ENCODE data around the gene PAK6.

Gene PAK6

GRCh38 chr15:40323239-40323952 is 84.5 kb downstream of the PAK6 start, which contains the start of gene INAFM2:
Gene INAFM2, plus strand, starts transcription at chr15:40323692. Its CDS starts 364 bp downstream, at chr15:40324056.
- H3K4me3 Mint-ChIP-seq = peak within 1 kb of the TSS; percentile 81 to 90 (median 89)
- H3K27me3 Mint-ChIP-seq (ENCODE audit: low read depth) = peaks cover 31% of the 10 kb centered on the region
- peak; percentile 68 to 82 (median 73) for TF ChIP-seq CTCF (IDR thresholded peaks at IDR 0.05; ENCODE audit: unreplicated experiment in 3 of 3)
- peaks cover 5% of the 10 kb centered on the region for H3K36me3 Mint-ChIP-seq (ENCODE audit: low read depth)
- H3K27ac Mint-ChIP-seq = peak within 1 kb of the TSS in 2 of 3 experiments; percentile 20 to 55
- H3K4me1 Mint-ChIP-seq = peaks cover 53% of the 10 kb centered on the region
- no peaks in the 10 kb centered on the region for H3K9me3 Mint-ChIP-seq

DNA sequence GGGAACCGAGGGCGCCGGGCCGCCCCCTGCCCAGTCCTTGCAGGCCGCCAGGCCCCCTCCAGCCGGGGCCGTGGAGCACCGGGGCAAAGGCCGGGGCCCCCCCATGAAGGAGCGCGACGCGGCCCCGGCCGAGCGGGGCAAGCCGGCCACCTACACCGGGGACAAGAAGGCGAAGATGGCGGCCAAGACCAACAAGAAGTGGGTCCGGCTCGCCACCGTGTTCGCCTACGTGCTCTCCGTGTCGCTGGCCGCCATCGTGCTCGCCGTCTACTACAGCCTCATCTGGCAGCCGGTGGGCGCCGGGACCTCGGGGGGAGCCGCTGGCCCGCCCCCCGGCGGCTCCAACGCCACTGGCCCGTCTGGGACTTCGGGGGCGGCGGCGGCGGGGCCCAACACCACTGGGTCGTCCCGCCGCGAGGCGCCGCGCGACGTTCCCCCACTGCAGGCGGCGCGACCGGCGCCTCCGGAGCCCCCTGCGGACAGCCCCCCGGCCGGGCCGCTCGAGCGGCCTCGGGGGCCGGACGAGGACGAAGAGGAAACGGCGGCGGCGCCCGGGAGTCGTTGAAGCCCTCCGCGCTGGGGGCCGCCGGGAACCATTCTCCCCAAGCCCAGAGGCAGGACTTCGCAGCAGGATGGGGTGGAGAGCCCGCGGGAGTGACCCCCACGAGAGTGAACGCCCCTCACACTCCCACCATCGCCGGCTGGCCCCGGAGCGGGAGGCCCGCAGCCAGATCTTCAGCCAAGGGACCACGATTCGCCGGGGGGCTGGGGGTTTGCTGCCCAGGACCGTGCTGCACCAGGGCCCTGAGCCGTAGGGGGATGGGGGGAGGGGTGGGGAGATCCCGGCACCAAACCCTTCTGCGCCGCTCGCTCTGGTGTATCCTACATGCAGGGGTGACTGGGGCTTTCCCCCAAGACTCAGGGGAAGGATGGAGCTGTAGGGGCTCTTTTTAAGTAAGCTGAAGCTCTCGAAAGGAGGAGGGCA is 85.4 kb downstream of the PAK6 start:
- Mint-ChIP-seq H3K4me3 (peak overlapping the region; percentile 81 to 90 (median 89)), H3K27ac (peak overlapping the region in 1 of 3 experiments; percentile 45), H3K4me1 (peaks cover 61% of the 10 kb centered on the region), H3K27me3 (ENCODE audit: low read depth) (peaks cover 35% of the 10 kb centered on the region), H3K9me3 (no peaks in the 10 kb centered on the region), H3K36me3 (ENCODE audit: low read depth) (peaks cover 5% of the 10 kb centered on the region)
- TF ChIP-seq CTCF (IDR thresholded peaks at IDR 0.05; ENCODE audit: unreplicated experiment in 3 of 3) = no peak

DNA sequence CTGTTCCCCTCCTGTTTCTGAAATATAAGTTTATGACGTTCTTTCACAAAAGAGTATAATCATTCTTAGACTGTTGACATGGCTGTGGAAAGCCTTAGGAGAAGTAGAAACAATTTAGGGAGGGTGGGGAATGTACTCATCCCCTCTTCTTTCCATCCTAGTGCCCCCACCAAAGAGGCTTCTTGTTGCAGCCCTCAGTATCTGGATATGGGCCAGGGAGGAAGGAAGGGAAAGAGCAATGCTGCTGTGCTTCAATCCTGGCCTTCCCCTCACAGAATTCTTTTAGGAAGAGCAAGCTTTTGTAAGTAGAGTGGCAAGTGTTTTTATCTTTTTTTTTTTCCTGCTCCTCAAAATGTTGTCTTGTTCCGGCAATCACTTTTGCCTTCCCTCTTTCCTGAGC is 86.3 kb downstream of the PAK6 start:
- Mint-ChIP-seq H3K9me3 (no peaks in the 10 kb centered on the region), H3K4me1 (peaks cover 71% of the 10 kb centered on the region), H3K27ac (peak overlapping the region in 2 of 3 experiments; percentile 45 to 58), H3K4me3 (peak overlapping the region; percentile 81 to 90 (median 89)), H3K36me3 (ENCODE audit: low read depth) (peaks cover 5% of the 10 kb centered on the region), H3K27me3 (ENCODE audit: low read depth) (peaks cover 26% of the 10 kb centered on the region)
- no peak for TF ChIP-seq CTCF (IDR thresholded peaks at IDR 0.05; ENCODE audit: unreplicated experiment in 3 of 3)

GRCh38 chr15:40325700-40326099 is 86.8 kb downstream of the PAK6 start:
- no peaks in the 10 kb centered on the region for H3K9me3 Mint-ChIP-seq
- H3K27me3 Mint-ChIP-seq (ENCODE audit: low read depth) = peaks cover 24% of the 10 kb centered on the region
- H3K36me3 Mint-ChIP-seq (ENCODE audit: low read depth) = peaks cover 5% of the 10 kb centered on the region
- no peak overlapping the region for H3K27ac Mint-ChIP-seq
- peaks cover 76% of the 10 kb centered on the region for H3K4me1 Mint-ChIP-seq
- peak overlapping the region; percentile 81 to 90 (median 89) for H3K4me3 Mint-ChIP-seq
- no peak for TF ChIP-seq CTCF (IDR thresholded peaks at IDR 0.05; ENCODE audit: unreplicated experiment in 3 of 3)

Measured in nephron (organoid).